IMR-90 (cell line): Measurements from ENCODE around the gene CRIM1. TPM values are rescaled to one million over a fixed set of nuclear protein-coding genes. Genes with fewer than 3 reads are reported as not detected.

Experiments
- ATAC-seq: fragments of 200-7000 bp; cut with Tn5 transposase; 2 replicates; pipeline ENCODE4 v1.9.1; 2020; ENCODE audit warnings: low read depth, mild to moderate bottlenecking, moderate library complexity
- BruUV-seq: library from RNA; stranded (reverse); fragments of 400-500 nt; replicated peaks from 2 replicates; lab custom pipeline; 2021; lab: Mats Ljungman, UMichigan
- CTCF ChIA-PET: fragments of 300-600 bp; formaldehyde crosslinking; extraction: SDS; loops from one replicate; lab custom pipeline; 2021; ENCODE audit warnings: antibody characterized with exemption; lab: Yijun Ruan, JAX
- POLR2A ChIA-PET: fragments of 300-600 bp; sonication (Branson Sonifier 250); formaldehyde crosslinking; loops from one replicate; lab custom pipeline; 2022; ENCODE audit warnings: antibody characterized with exemption; ENCODE audit not compliant: unreplicated experiment; lab: Charles Lee
- DNase-seq: peaks from one replicate; pipeline ENCODE4 v3.0.0; 2013
- H2AFZ ChIP-seq: replicated peaks from 2 replicates; pipeline ENCODE3; 2013; ENCODE audit warnings: low read length, mild to moderate bottlenecking; ENCODE audit not compliant: poor library complexity
- H2AK5ac ChIP-seq: 2 replicates; pipeline ENCODE4 v1.6.1; 2013; ENCODE audit warnings: low read depth, low read length, inconsistent platforms
- H2AK9ac ChIP-seq: replicated peaks from 2 replicates; pipeline ENCODE3; 2013; ENCODE audit warnings: mild to moderate bottlenecking, low read depth, low read length, moderate library complexity; ENCODE audit not compliant: poor library complexity
- H2BK120ac ChIP-seq: 2 replicates; pipeline ENCODE4 v1.6.1; 2013; ENCODE audit warnings: low read depth, low read length, inconsistent platforms
- H2BK15ac ChIP-seq: 3 replicates; pipeline ENCODE4 v1.6.1; 2013; ENCODE audit warnings: low read depth, low read length, inconsistent platforms
- H2BK20ac ChIP-seq: 2 replicates; pipeline ENCODE4 v1.6.1; 2013; ENCODE audit warnings: low read depth, mild to moderate bottlenecking, inconsistent platforms, low read length, moderate library complexity
- H2BK5ac ChIP-seq: 2 replicates; pipeline ENCODE4 v1.6.1; 2013; ENCODE audit warnings: mild to moderate bottlenecking, low read depth, low read length, inconsistent platforms; ENCODE audit not compliant: poor library complexity, severe bottlenecking
- H3K14ac ChIP-seq: replicated peaks from 2 replicates; pipeline ENCODE4 v1.6.1; 2013; ENCODE audit warnings: low read depth, low read length, inconsistent platforms
- H3K18ac ChIP-seq: 2 replicates; pipeline ENCODE4 v1.6.1; 2013; ENCODE audit warnings: low read depth, low read length, control low read depth
- H3K23ac ChIP-seq: 2 replicates; pipeline ENCODE4 v1.6.1; 2013; ENCODE audit warnings: low read depth, low read length, inconsistent platforms
- H3K27ac ChIP-seq: 2 replicates; pipeline ENCODE4 v1.5.1; 2013; ENCODE audit warnings: mild to moderate bottlenecking, control low read depth, low read length; ENCODE audit not compliant: insufficient read depth
- H3K27me3 ChIP-seq: 2 replicates; pipeline ENCODE4 v1.6.1; 2013; ENCODE audit warnings: low read length; ENCODE audit not compliant: control insufficient read depth, insufficient read depth
- H3K36me3 ChIP-seq: 2 replicates; pipeline ENCODE4 v1.6.1; 2013; ENCODE audit warnings: low read length, mixed read lengths; ENCODE audit not compliant: control insufficient read depth, insufficient read depth
- H3K4ac ChIP-seq: 2 replicates; pipeline ENCODE4 v1.6.1; 2013; ENCODE audit warnings: low read depth, low read length, inconsistent platforms
- H3K4me1 ChIP-seq: 2 replicates; pipeline ENCODE4 v1.6.1; 2013; ENCODE audit warnings: low read length, mixed read lengths; ENCODE audit not compliant: control insufficient read depth, insufficient read depth
- H3K4me2 ChIP-seq: 2 replicates; pipeline ENCODE4 v1.6.1; 2013; ENCODE audit warnings: low read depth, mild to moderate bottlenecking, control low read depth, low read length, moderate library complexity
- H3K4me3 ChIP-seq: 2 replicates; pipeline ENCODE4 v1.5.1; 2013; ENCODE audit warnings: low read depth, mild to moderate bottlenecking, control low read depth, low read length, moderate library complexity; ENCODE audit not compliant: insufficient read depth
- H3K56ac ChIP-seq: 2 replicates; pipeline ENCODE4 v1.6.1; 2013; ENCODE audit warnings: low read length, inconsistent platforms; ENCODE audit not compliant: insufficient read depth; ENCODE audit errors: extremely low read depth
- H3K79me1 ChIP-seq, 2 experiments: 2 replicates each; pipeline ENCODE4 v1.6.1; 2013; ENCODE audit warnings: low read length in 2 of 2, inconsistent platforms in 1 of 2, low read depth in 1 of 2
- H3K9ac ChIP-seq: 2 replicates; pipeline ENCODE4 v1.6.1; 2013; ENCODE audit warnings: low read depth, low read length, control low read depth
- H3K9me1 ChIP-seq: 2 replicates; pipeline ENCODE4 v1.6.1; 2013; ENCODE audit warnings: low read length, inconsistent platforms; ENCODE audit not compliant: insufficient read depth
- H3K9me3 ChIP-seq: 2 replicates; pipeline ENCODE4 v1.6.1; 2013; ENCODE audit warnings: low read length; ENCODE audit not compliant: control insufficient read depth, insufficient read depth
- H4K20me1 ChIP-seq: 2 replicates; pipeline ENCODE4 v1.6.1; 2013; ENCODE audit warnings: low read length, inconsistent platforms; ENCODE audit not compliant: insufficient read depth
- H4K5ac ChIP-seq: 2 replicates; pipeline ENCODE4 v1.6.1; 2013; ENCODE audit warnings: mild to moderate bottlenecking, low read depth, low read length, control low read depth
- H4K8ac ChIP-seq, 2 experiments: 2 replicates each; pipeline ENCODE4 v1.6.1; 2013; ENCODE audit warnings: low read depth in 2 of 2, low read length in 2 of 2, control low read depth in 1 of 2, inconsistent platforms in 1 of 2
- H4K91ac ChIP-seq: 2 replicates; pipeline ENCODE4 v1.6.1; 2013; ENCODE audit warnings: low read depth, low read length, inconsistent platforms; ENCODE audit not compliant: insufficient read depth
- BHLHE40 ChIP-seq: fragments of 150-350 bp; IDR thresholded peaks from 2 replicates; pipeline ENCODE4 v1.6.1; 2016; ENCODE audit warnings: mild to moderate bottlenecking, low read depth, low read length
- ELK1 ChIP-seq: fragments of 150-350 bp; IDR thresholded peaks from 2 replicates; pipeline ENCODE4 v1.6.1; 2016; ENCODE audit warnings: low read depth, mild to moderate bottlenecking, low read length, moderate library complexity, borderline replicate concordance
- MAFK ChIP-seq: IDR thresholded peaks from 2 replicates; pipeline ENCODE4 v1.6.1; 2012; ENCODE audit warnings: low read depth, low read length, improper control_type of control experiment
- MAZ ChIP-seq: IDR thresholded peaks from 2 replicates; pipeline ENCODE4 v1.6.1; 2012; ENCODE audit warnings: low read depth, mild to moderate bottlenecking, low read length, improper control_type of control experiment, moderate library complexity, borderline replicate concordance
- MXI1 ChIP-seq: IDR thresholded peaks from 2 replicates; pipeline ENCODE4 v1.6.1; 2012; ENCODE audit warnings: low read depth, mild to moderate bottlenecking, low read length, moderate library complexity, borderline replicate concordance
- NFE2L2 ChIP-seq: fragments of 150-350 bp; IDR thresholded peaks from 2 replicates; pipeline ENCODE4 v1.6.1; 2016; ENCODE audit warnings: low read depth, mild to moderate bottlenecking, low read length
- RFX5 ChIP-seq: IDR thresholded peaks from 2 replicates; pipeline ENCODE4 v1.8.0; 2012; ENCODE audit warnings: low read depth, mild to moderate bottlenecking, low read length, moderate library complexity
- SMC3 ChIP-seq: fragments of 150-350 bp; IDR thresholded peaks from 2 replicates; pipeline ENCODE4 v1.6.1; 2016; ENCODE audit warnings: low read depth, mild to moderate bottlenecking, antibody characterized with exemption, low read length, moderate library complexity
- WGBS, 2 experiments: methylation state at CpG; one replicate each; pipeline versions ENCODE4 v1.1.5 to v1.1.7; 2013; ENCODE audit warnings: missing lambda C conversion rate in 2 of 2; ENCODE audit not compliant: insufficient read length in 1 of 2; ENCODE audit errors: extremely low coverage in 2 of 2; 5-methylcytosine and 5-hydroxymethylcytosine counted together
- dilution Hi-C: fragments of 300-500 bp; cut with HindIII; formaldehyde crosslinking; loops from one replicate; pipeline ENCODE4 v1.14.3; 2018; ENCODE audit warnings: low sequenced_read_pairs; ENCODE audit not compliant: unreplicated experiment
- in situ Hi-C: fragments of 300-500 bp; cut with MboI; formaldehyde crosslinking; loops from 3 replicates; pipeline ENCODE4 v1.14.3; 2019; ENCODE audit warnings: low sequenced_read_pairs, inconsistent platforms, mixed read lengths
- intact Hi-C: fragments of 100-400 bp; cut with micrococcal nuclease; formaldehyde crosslinking; loops from 2 replicates; pipeline ENCODE4 v1.10.0; 2022
- polyA plus RNA-seq, 3 experiments: library from polyadenylated mRNA; depleted of rRNA; stranded (reverse); fragments of >200 nt; gene quantifications; 2 replicates each; pipeline ENCODE4 v1.2.3, GENCODE V29; 2012; ENCODE audit warnings: low replicate concordance in 1 of 3
- total RNA-seq: library from RNA; depleted of rRNA; stranded (reverse); fragments of >200 nt; gene quantifications from 2 replicates; pipeline ENCODE4 v1.2.3, GENCODE V29; 2012

The CRIM1 gene
- total and polyA plus RNA-seq, 2 of the 4 experiments (the other 2 are of a cell fraction) = 285 to 490 TPM

- in situ Hi-C loops (loop anchor here (10.0 kb wide), 1 partner anchor 110 kb away; no protein-coding TSS in a partner anchor), dilution Hi-C loops (no loop called here), intact Hi-C loops (no loop called here)
- H2BK5ac ChIP-seq = peak overlapping the region; percentile 91
- H3K27me3 ChIP-seq = no peaks in the 10 kb centered on the region
- ATAC-seq (no peak), DNase-seq (no peak)
- H3K23ac ChIP-seq = no peak overlapping the region
- no peak overlapping the region for H4K91ac ChIP-seq
- H4K8ac ChIP-seq = peak overlapping the region in 1 of 2 experiments; percentile 39; a peak in 2 of 4 replicates
- BruUV-seq = no TSS peak
- no peak overlapping the region for H2AK5ac ChIP-seq
- peaks cover 6% of the 10 kb centered on the region for H3K4me1 ChIP-seq
- no peak overlapping the region for H3K14ac ChIP-seq
- no peak overlapping the region for H2AK9ac ChIP-seq
- H3K27ac ChIP-seq = no peak overlapping the region
- H2BK120ac ChIP-seq = no peak overlapping the region
- no peaks in the 10 kb centered on the region for H4K20me1 ChIP-seq
- peaks cover 19 to 26% of the 10 kb centered on the region in 2 experiments for H3K79me1 ChIP-seq
- ChIA-PET CTCF (interaction anchor here (0.6 to 0.8 kb wide), 2 partner anchors 15 to 225 kb away, joined by 3 read pairs; no protein-coding TSS in a partner anchor), POLR2A (no interaction called here)
- H3K9me1 ChIP-seq = 0 out of 2 replicates have a peak, but pooled peaks cover 2% of the 10 kb centered on the region
- no peak overlapping the region; the same call in 1 of the 2 replicates for H3K18ac ChIP-seq
- H3K9me3 ChIP-seq = no peaks in the 10 kb centered on the region
- no peak overlapping the region for H3K4me3 ChIP-seq
- H2AFZ ChIP-seq = no peak overlapping the region
- no CpG with 5 or more reads among the region's 1 CpG for WGBS, 2 experiments
- H3K9ac ChIP-seq = no peak overlapping the region
- no peak for TF ChIP-seq MXI1
- no peak for TF ChIP-seq ELK1
- no peak for TF ChIP-seq MAFK
- TF ChIP-seq BHLHE40 = no peak
- TF ChIP-seq RFX5 = no peak
- no peak for TF ChIP-seq NFE2L2
- TF ChIP-seq MAZ = no peak
- no peak for TF ChIP-seq SMC3
- H4K5ac ChIP-seq = peak overlapping the region; percentile 27; the same call in 1 of the 2 replicates
- H2BK15ac ChIP-seq = no peak overlapping the region; the same call in 2 of the 3 replicates
- peaks cover 24% of the 10 kb centered on the region for H3K36me3 ChIP-seq
- no peak overlapping the region for H3K4ac ChIP-seq
- no peak overlapping the region for H3K4me2 ChIP-seq
- H2BK20ac ChIP-seq = no peak overlapping the region
- no peak overlapping the region for H3K56ac ChIP-seq
Observed at GRCh38 chr2:36554531-36554930, 199.0 kb downstream of the CRIM1 start.
